H1 (cell line): ENCODE measurements around the gene CLDN9. TPM values are rescaled to one million over a fixed set of nuclear protein-coding genes. Genes with fewer than 3 reads are reported as not detected.

ENCODE experiments used
- CTCF ChIA-PET: fragments of 300-600 bp; sonication (Branson Sonifier 250); formaldehyde crosslinking; loops from one replicate; lab custom pipeline; 2021; ENCODE audit not compliant: partially characterized antibody; lab: Charles Lee
- POLR2A ChIA-PET: fragments of 300-600 bp; sonication (Branson Sonifier 250); formaldehyde crosslinking; loops from one replicate; lab custom pipeline; 2021; ENCODE audit warnings: inconsistent platforms; ENCODE audit not compliant: partially characterized antibody; lab: Charles Lee
- DNase-seq, 2 experiments: peaks; one replicate each; pipeline versions ENCODE4 v3.0.0 to v3.0.0-alpha.2; 2010 to 2022; ENCODE audit warnings: low spot score in 2 of 2, low read depth in 1 of 2, mixed read lengths in 1 of 2
- FAIRE-seq: peaks from 2 replicates; lab custom pipeline; 2011; peaks lifted over from hg19 to GRCh38; lab: Jason Lieb, UNC
- H2AFZ ChIP-seq: 2 replicates; pipeline ENCODE4 v1.8.1; 2012; ENCODE audit warnings: low read length, inconsistent platforms
- H2AK5ac ChIP-seq: 2 replicates; pipeline ENCODE4 v1.6.1; 2013; ENCODE audit warnings: low read depth, low read length
- H2BK120ac ChIP-seq: replicated peaks from 2 replicates; pipeline ENCODE3; 2013; ENCODE audit warnings: low read depth, low read length, inconsistent platforms
- H2BK12ac ChIP-seq: 2 replicates; pipeline ENCODE4 v1.6.1; 2013; ENCODE audit warnings: low read depth, low read length
- H2BK15ac ChIP-seq: 2 replicates; pipeline ENCODE4 v1.6.1; 2013; ENCODE audit warnings: low read length
- H2BK20ac ChIP-seq: 2 replicates; pipeline ENCODE4 v1.6.1; 2013; ENCODE audit warnings: low read length
- H2BK5ac ChIP-seq: 2 replicates; pipeline ENCODE4 v1.6.1; 2013; ENCODE audit warnings: low read depth, low read length
- H3K14ac ChIP-seq: 2 replicates; pipeline ENCODE4 v1.6.1; 2013; ENCODE audit warnings: inconsistent platforms; ENCODE audit not compliant: insufficient read length
- H3K18ac ChIP-seq: 2 replicates; pipeline ENCODE4 v1.6.1; 2013; ENCODE audit warnings: low read length; ENCODE audit errors: extremely low read depth
- H3K23ac ChIP-seq: 2 replicates; pipeline ENCODE4 v1.6.1; 2013; ENCODE audit warnings: inconsistent platforms; ENCODE audit not compliant: insufficient read length
- H3K23me2 ChIP-seq: 2 replicates; pipeline ENCODE4 v1.6.1; 2013; ENCODE audit warnings: low read depth, low read length
- H3K27ac ChIP-seq: 2 replicates; pipeline ENCODE4 v1.6.1; 2011; ENCODE audit warnings: low read depth, low read length, inconsistent platforms
- H3K27me3 ChIP-seq, 4 experiments: replicated peaks in 1 of 4; 1 replicate in 1 of 4; 2 replicates in 3 of 4; pipeline versions ENCODE4 v1.6.1 to v1.8.1; 2011 to 2013; ENCODE audit warnings: low read length in 3 of 4, mild to moderate bottlenecking in 3 of 4, inconsistent platforms in 2 of 4, mixed read lengths in 2 of 4, moderate library complexity in 1 of 4; ENCODE audit not compliant: control insufficient read depth in 3 of 4, insufficient read depth in 3 of 4; ENCODE audit errors: extremely low read depth in 1 of 4
- H3K36me3 ChIP-seq, 4 experiments: 2 replicates each; pipeline versions ENCODE4 v1.6.1 to v1.8.1; 2011 to 2013; ENCODE audit warnings: mild to moderate bottlenecking in 4 of 4, low read length in 3 of 4, moderate library complexity in 2 of 4, control low read depth in 1 of 4, inconsistent platforms in 1 of 4; ENCODE audit not compliant: insufficient read depth in 4 of 4, control insufficient read depth in 2 of 4
- H3K4ac ChIP-seq: replicated peaks from 2 replicates; pipeline ENCODE3; 2013; ENCODE audit warnings: low read length, low read depth, mixed read lengths, inconsistent platforms; ENCODE audit not compliant: insufficient read length
- H3K4me1 ChIP-seq, 4 experiments: replicated peaks in 1 of 4; 1 replicate in 1 of 4; 2 replicates in 3 of 4; pipeline versions ENCODE4 v1.6.1 to v1.8.1; 2011 to 2013; ENCODE audit warnings: low read length in 3 of 4, inconsistent platforms in 2 of 4, mixed read lengths in 1 of 4; ENCODE audit not compliant: insufficient read depth in 4 of 4, control insufficient read depth in 3 of 4
- H3K4me2 ChIP-seq, 2 experiments: 2 replicates each; pipeline versions ENCODE4 v1.6.1 to v1.8.1; 2011 to 2013; ENCODE audit warnings: low read depth in 2 of 2, low read length in 2 of 2, control low read depth in 1 of 2, inconsistent platforms in 1 of 2, mild to moderate bottlenecking in 1 of 2; ENCODE audit not compliant: insufficient read depth in 1 of 2
- H3K4me3 ChIP-seq, 4 experiments: fragments of 200-600, 300-600 bp in 1 of 4; sonication (generic), shearing (Covaris generic), sonication (Bioruptor Twin) in 1 of 4; 2 replicates each; pipeline versions ENCODE4 v1.5.1 to v1.8.1; 2011 to 2016; ENCODE audit warnings: low read length in 4 of 4, low read depth in 3 of 4, control low read depth in 2 of 4, inconsistent platforms in 2 of 4, mild to moderate bottlenecking in 2 of 4, mixed read lengths in 1 of 4, moderate library complexity in 1 of 4; ENCODE audit not compliant: insufficient read depth in 2 of 4; ENCODE audit errors: extremely low read depth in 1 of 4
- H3K56ac ChIP-seq: replicated peaks from 2 replicates; pipeline ENCODE3; 2013; ENCODE audit warnings: low read depth, mild to moderate bottlenecking, mixed read lengths, low read length, inconsistent platforms; ENCODE audit not compliant: insufficient read length
- H3K79me1 ChIP-seq: 2 replicates; pipeline ENCODE4 v1.6.1; 2013; ENCODE audit warnings: low read depth, low read length, control low read depth
- H3K79me2 ChIP-seq, 2 experiments: 2 replicates each; pipeline versions ENCODE4 v1.6.1 to v1.8.1; 2012 to 2013; ENCODE audit warnings: low read length in 2 of 2, mild to moderate bottlenecking in 2 of 2, inconsistent platforms in 1 of 2; ENCODE audit not compliant: insufficient read depth in 2 of 2, control insufficient read depth in 1 of 2
- H3K9ac ChIP-seq, 4 experiments: replicated peaks in 1 of 4; 1 replicate in 1 of 4; 2 replicates in 3 of 4; pipeline versions ENCODE4 v1.6.1 to v1.8.1; 2011 to 2013; ENCODE audit warnings: low read depth in 3 of 4, low read length in 3 of 4, control low read depth in 2 of 4, mild to moderate bottlenecking in 2 of 4, moderate library complexity in 2 of 4, inconsistent platforms in 1 of 4; ENCODE audit errors: extremely low read depth in 1 of 4
- H3K9me3 ChIP-seq, 2 experiments: 2 replicates each; pipeline versions ENCODE4 v1.6.1 to v1.8.1; 2012 to 2013; ENCODE audit warnings: mild to moderate bottlenecking in 2 of 2, moderate library complexity in 2 of 2, control low read depth in 1 of 2, inconsistent platforms in 1 of 2, low read depth in 1 of 2, low read length in 1 of 2, mixed read lengths in 1 of 2; ENCODE audit not compliant: insufficient read depth in 2 of 2
- H4K20me1 ChIP-seq, 2 experiments: replicated peaks in 1 of 2; 2 replicates each; pipeline versions ENCODE3 to v1.8.1; 2011 to 2013; ENCODE audit warnings: inconsistent platforms in 2 of 2, low read length in 2 of 2, mild to moderate bottlenecking in 1 of 2; ENCODE audit not compliant: insufficient read depth in 2 of 2, control insufficient read depth in 1 of 2
- H4K5ac ChIP-seq: 2 replicates; pipeline ENCODE4 v1.6.1; 2013; ENCODE audit warnings: low read length, low read depth, mixed read lengths, inconsistent platforms; ENCODE audit not compliant: insufficient read length
- H4K8ac ChIP-seq: 2 replicates; pipeline ENCODE4 v1.8.0; 2013; ENCODE audit warnings: mild to moderate bottlenecking, moderate library complexity, low read length, inconsistent platforms; ENCODE audit not compliant: insufficient read depth; ENCODE audit errors: extremely low read depth
- H4K91ac ChIP-seq: replicated peaks from 2 replicates; pipeline ENCODE3; 2013; ENCODE audit warnings: low read length, mixed read lengths, inconsistent platforms; ENCODE audit not compliant: insufficient read length
- HDAC2 ChIP-seq, 2 experiments: fragments of 300-600 bp in 1 of 2; sonication (generic) in 1 of 2; IDR thresholded peaks; 2 replicates each; pipeline ENCODE4 v1.6.1; 2011 to 2012; ENCODE audit warnings: low read depth in 2 of 2, low read length in 2 of 2, mild to moderate bottlenecking in 2 of 2, moderate library complexity in 2 of 2, borderline replicate concordance in 1 of 2, inconsistent platforms in 1 of 2
- JUN ChIP-seq: IDR thresholded peaks from 2 replicates; pipeline ENCODE4 v1.6.1; 2011; ENCODE audit warnings: low read depth, mild to moderate bottlenecking, improper control_type of control experiment, low read length
- PHF8 ChIP-seq: fragments of 200-600 bp; sonication (generic); conservative IDR thresholded peaks from 2 replicates; pipeline ENCODE4 v1.7.1; 2012; ENCODE audit warnings: low read depth, mild to moderate bottlenecking, inconsistent platforms, low read length, moderate library complexity
- POU5F1 ChIP-seq: IDR thresholded peaks from 2 replicates; pipeline ENCODE4 v1.6.1; 2011; ENCODE audit warnings: low read depth, mild to moderate bottlenecking, low read length, moderate library complexity
- RBBP5 ChIP-seq: IDR thresholded peaks from 2 replicates; pipeline ENCODE4 v1.7.1; 2012; ENCODE audit warnings: low read depth, mild to moderate bottlenecking, inconsistent platforms, low read length, moderate library complexity, borderline replicate concordance
- SUZ12 ChIP-seq: fragments of 200-600 bp; sonication (generic); IDR thresholded peaks from 2 replicates; pipeline ENCODE4 v1.6.1; 2012; ENCODE audit warnings: mild to moderate bottlenecking, inconsistent platforms, low read length, moderate library complexity, mixed read lengths
- TBP ChIP-seq: IDR thresholded peaks from 2 replicates; pipeline ENCODE4 v1.6.1; 2011; ENCODE audit warnings: low read depth, low read length, improper control_type of control experiment
- USF2 ChIP-seq: IDR thresholded peaks from 2 replicates; pipeline ENCODE4 v1.6.1; 2011; ENCODE audit warnings: low read length, improper control_type of control experiment
- ZNF274 ChIP-seq: IDR thresholded peaks from 2 replicates; pipeline ENCODE4 v1.7.0; 2012; ENCODE audit warnings: low read length, borderline replicate concordance; ENCODE audit errors: extremely low read depth
- WGBS, 2 experiments: shearing (Covaris generic) in 1 of 2; methylation state at CpG; one replicate each; pipeline versions ENCODE4 v1.1.6 to v1.1.7; 2013 to 2015; ENCODE audit warnings: low lambda C conversion rate in 2 of 2, mixed read lengths in 2 of 2, inconsistent platforms in 1 of 2, low coverage in 1 of 2, missing lambda C conversion rate in 1 of 2; ENCODE audit not compliant: insufficient replicate concordance in 2 of 2, insufficient coverage in 1 of 2, insufficient read length in 1 of 2; ENCODE audit errors: extremely low coverage in 1 of 2, missing lambda C conversion rate in 1 of 2; 5-methylcytosine and 5-hydroxymethylcytosine counted together
- polyA plus RNA-seq, 7 experiments: library from polyadenylated mRNA; depleted of rRNA in 3 of 7; stranded (reverse) in 5 of 7; unstranded in 2 of 7; fragments of >200 nt in 5 of 7; fragments of 200-250 nt in 2 of 7; gene quantifications; 1 replicate in 5 of 7; 2 replicates in 1 of 7; 4 replicates in 1 of 7; pipeline versions ENCODE4 v1.2.1 to v1.2.3, GENCODE V29; 2011 to 2013; ENCODE audit warnings: missing spikeins in 2 of 7, mixed read lengths in 2 of 7
- total RNA-seq: library from RNA; stranded (reverse); fragmentation: NEBNext Ultra II Directional; extraction: Animal tissue kit (Norgen Biotek cat#: 25700); gene quantifications from 2 replicates; pipeline ENCODE4 v1.2.1, GENCODE V29; 2021

CLDN9 gene
- total and polyA plus RNA-seq, 2 of the 8 experiments (the other 6 are each of a cell fraction or from before 2014, with no cell fraction given): 0.60 to 0.89 TPM

GRCh38 chr16:3007957-3008689 lies 4.6 kb upstream of the CLDN9 start:
- 2% methylated on average over 17 of the region's 17 CpGs; no CpG with 5 or more reads in 1 of the 2 experiments for WGBS, 2 experiments
- POLR2A ChIA-PET: interaction anchor here (0.6 to 35.7 kb wide), 18 partner anchors 7 to 102 kb away, joined by 3 to 1808 read pairs (median 8); partner anchors contain the start of genes BICDL2, CLDN6, CLDN9 and HCFC1R1
- H3K4me1 ChIP-seq: peaks cover 20 to 57% (median 48%) of the 10 kb centered on the region in 4 experiments
- no peaks in the 10 kb centered on the region; the same call in 1 of the 2 replicates for H3K79me1 ChIP-seq
- peak overlapping the region; percentile 62 for H2BK20ac ChIP-seq
- peak overlapping the region; percentile 96 for H3K56ac ChIP-seq
- H3K79me2 ChIP-seq: peaks cover 0 to 6% of the 10 kb centered on the region in 2 experiments; a peak in 1 of 4 replicates
- H4K5ac ChIP-seq: peak overlapping the region; percentile 94
- H3K36me3 ChIP-seq: peaks cover 0 to 3% (median 0%) of the 10 kb centered on the region in 4 experiments; a peak in 1 of 8 replicates
- H4K8ac ChIP-seq: peak overlapping the region; percentile 87
- H3K23me2 ChIP-seq: peaks cover 26% of the 10 kb centered on the region
- peak overlapping the region; percentile 94 for H2AK5ac ChIP-seq
- H3K9me3 ChIP-seq: no peaks in the 10 kb centered on the region
- no peaks in the 10 kb centered on the region; a peak in 1 of 7 replicates for H3K27me3 ChIP-seq
- H2AFZ ChIP-seq: no peak overlapping the region
- DNase-seq (peak; percentile 89 to 94), FAIRE-seq (peak; percentile 96)
- peak overlapping the region; percentile 20 to 60 (median 46) for H3K4me3 ChIP-seq
- H2BK5ac ChIP-seq: peak overlapping the region; percentile 100
- 0 out of 2 replicates have a peak overlapping the region, but pooled peaks have one; percentile 73 for H2BK15ac ChIP-seq
- peak overlapping the region; percentile 99 for H2BK12ac ChIP-seq
- peak overlapping the region; percentile 14 for H3K14ac ChIP-seq
- H3K4me2 ChIP-seq: peak overlapping the region; percentile 84 to 88
- peak overlapping the region; percentile 100 for H3K18ac ChIP-seq
- H3K23ac ChIP-seq: no peak overlapping the region
- H4K91ac ChIP-seq: peak overlapping the region; percentile 100
- peaks cover 0 to 3% of the 10 kb centered on the region in 2 experiments for H4K20me1 ChIP-seq
- H3K4ac ChIP-seq: peak overlapping the region; percentile 99
- CTCF ChIA-PET: interaction anchor here (0.8 to 17.3 kb wide), 5 partner anchors 20 to 135 kb away, joined by 3 to 639 read pairs (median 4); partner anchors contain the start of genes BICDL2, CLDN6, HCFC1R1 and THOC6
- peak overlapping the region in 3 of 4 experiments; percentile 84 to 87 (median 85); a peak in 6 of 7 replicates for H3K9ac ChIP-seq
- peak overlapping the region; percentile 96 for H3K27ac ChIP-seq
- peak overlapping the region; percentile 96 for H2BK120ac ChIP-seq
- TF ChIP-seq JUN (no peak), RBBP5 (peak; percentile 97), ZNF274 (no peak), PHF8 (0 out of 2 replicates have a peak, but pooled peaks have one; percentile 8), USF2 (no peak), POU5F1 (peak; percentile 100), SUZ12 (no peak), TBP (peak; percentile 86), HDAC2 (IDR thresholded peaks at IDR 0.05; ENCODE audit: borderline replicate concordance in 1 of 2, low read depth in 2 of 2, low read length in 2 of 2) (peak; percentile 91 to 94)
